A673 (cell line): ENCODE data around the gene PADI3. TPM values are rescaled to one million over a fixed set of nuclear protein-coding genes. Genes with fewer than 3 reads are reported as not detected.

Experiments
- BruUV-seq: library from RNA; stranded (reverse); fragments of 400-500 nt; replicated peaks from 2 replicates; lab custom pipeline; 2021; lab: Mats Ljungman, UMichigan
- CTCF ChIA-PET: fragments of 300-600 bp; sonication (Branson Sonifier 250); formaldehyde crosslinking; loops from one replicate; lab custom pipeline; 2022; ENCODE audit warnings: antibody characterized with exemption; lab: Charles Lee
- POLR2A ChIA-PET: fragments of 300-600 bp; sonication (Branson Sonifier 250); formaldehyde crosslinking; loops from one replicate; lab custom pipeline; 2022; ENCODE audit warnings: antibody characterized with exemption; ENCODE audit not compliant: low non-redundant PET; lab: Charles Lee
- DNase-seq: peaks from one replicate; pipeline ENCODE4 v3.0.0-alpha.2; 2015; ENCODE audit warnings: low spot score
- H3K27ac ChIP-seq: fragments of 200-600 bp; sonication (generic); 2 replicates; pipeline ENCODE4 v1.5.1; 2016; ENCODE audit warnings: mixed run types, low read depth, mild to moderate bottlenecking, mixed read lengths, antibody characterized with exemption, low read length; ENCODE audit not compliant: poor library complexity, severe bottlenecking
- H3K27me3 ChIP-seq: fragments of 200-600 bp; sonication (generic); replicated peaks from 2 replicates; pipeline ENCODE4 v1.6.1; 2017; ENCODE audit warnings: mixed run types, low read depth, mild to moderate bottlenecking, mixed read lengths, antibody characterized with exemption, low read length; ENCODE audit not compliant: insufficient read depth, poor library complexity
- H3K36me3 ChIP-seq: fragments of 200-600 bp; sonication (generic); 2 replicates; pipeline ENCODE4 v1.6.1; 2016; ENCODE audit warnings: mixed run types, mild to moderate bottlenecking, mixed read lengths, antibody characterized with exemption, low read length; ENCODE audit not compliant: insufficient read depth, poor library complexity, severe bottlenecking
- H3K4me1 ChIP-seq: fragments of 200-600 bp; sonication (generic); 2 replicates; pipeline ENCODE4 v1.6.1; 2017; ENCODE audit warnings: mixed run types, mild to moderate bottlenecking, mixed read lengths, antibody characterized with exemption, low read length; ENCODE audit not compliant: insufficient read depth, poor library complexity, severe bottlenecking
- H3K4me3 ChIP-seq: fragments of 200-600 bp; sonication (generic); 2 replicates; pipeline ENCODE4 v1.5.1; 2016; ENCODE audit warnings: low read depth, mixed run types, mild to moderate bottlenecking, mixed read lengths, low read length; ENCODE audit not compliant: poor library complexity, severe bottlenecking
- H3K9me3 ChIP-seq: fragments of 200-600 bp; sonication (generic); 2 replicates; pipeline ENCODE4 v1.6.1; 2016; ENCODE audit warnings: mixed run types, low read depth, mild to moderate bottlenecking, mixed read lengths, antibody characterized with exemption, low read length; ENCODE audit not compliant: poor library complexity, severe bottlenecking
- EZH2 ChIP-seq: fragments of 200-600 bp; sonication (generic); IDR thresholded peaks from 2 replicates; pipeline ENCODE4 v1.6.1; 2017; ENCODE audit warnings: borderline replicate concordance, low read depth, mild to moderate bottlenecking, mixed read lengths, antibody characterized with exemption, low read length; ENCODE audit not compliant: poor library complexity, severe bottlenecking
- intact Hi-C: fragments of 100-400 bp; cut with micrococcal nuclease; formaldehyde crosslinking; loops from one replicate; pipeline ENCODE4 v1.10.0; 2022; ENCODE audit not compliant: unreplicated experiment
- total RNA-seq: library from RNA; stranded (reverse); gene quantifications from 2 replicates; pipeline ENCODE4 v1.2.3, GENCODE V29; 2021
- TF ChIP-seq, protein P1 (sequence below): fragments of 300-800, 200-600 bp; sonication (generic); conservative IDR thresholded peaks from 2 replicates; pipeline ENCODE4 v1.5.1; 2017; ENCODE audit warnings: low read depth, mild to moderate bottlenecking, antibody characterized with exemption, low read length, moderate library complexity, mixed read lengths

Gene PADI3
- total RNA-seq, 1 experiment from 2014 or later = 0.26 TPM

DNA sequence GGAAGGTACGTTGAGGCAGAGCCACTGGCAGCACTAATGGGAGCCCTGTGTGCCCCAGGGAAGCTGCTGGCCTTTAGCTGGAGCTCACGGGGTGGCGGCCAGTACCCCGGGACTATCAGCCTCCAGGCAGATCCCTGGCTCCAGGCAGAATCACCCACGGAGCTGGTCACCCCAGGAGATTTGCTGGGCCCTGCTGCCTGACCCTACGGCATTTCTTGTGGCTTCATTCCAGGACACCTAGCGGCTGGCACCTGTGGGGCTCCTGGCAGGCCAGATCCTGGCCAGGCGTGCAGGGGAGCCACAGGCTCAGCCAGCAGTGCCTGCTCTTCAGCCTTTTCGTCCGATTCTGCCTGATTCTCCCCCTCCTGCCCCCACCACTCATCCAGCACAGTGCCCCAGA, 36.9 kb upstream of the PADI3 start:
- H3K27ac ChIP-seq = peak overlapping the region; percentile 83
- peaks cover 49% of the 10 kb centered on the region for H3K4me1 ChIP-seq
- H3K9me3 ChIP-seq = no peaks in the 10 kb centered on the region
- no peaks in the 10 kb centered on the region for H3K36me3 ChIP-seq
- H3K27me3 ChIP-seq = no peaks in the 10 kb centered on the region
- intact Hi-C loops = no loop called here
- no peak for DNase-seq
- BruUV-seq = no TSS peak
- POLR2A ChIA-PET = no interaction called here
- TF ChIP-seq EZH2 = no peak
- TF ChIP-seq, protein P1, sequence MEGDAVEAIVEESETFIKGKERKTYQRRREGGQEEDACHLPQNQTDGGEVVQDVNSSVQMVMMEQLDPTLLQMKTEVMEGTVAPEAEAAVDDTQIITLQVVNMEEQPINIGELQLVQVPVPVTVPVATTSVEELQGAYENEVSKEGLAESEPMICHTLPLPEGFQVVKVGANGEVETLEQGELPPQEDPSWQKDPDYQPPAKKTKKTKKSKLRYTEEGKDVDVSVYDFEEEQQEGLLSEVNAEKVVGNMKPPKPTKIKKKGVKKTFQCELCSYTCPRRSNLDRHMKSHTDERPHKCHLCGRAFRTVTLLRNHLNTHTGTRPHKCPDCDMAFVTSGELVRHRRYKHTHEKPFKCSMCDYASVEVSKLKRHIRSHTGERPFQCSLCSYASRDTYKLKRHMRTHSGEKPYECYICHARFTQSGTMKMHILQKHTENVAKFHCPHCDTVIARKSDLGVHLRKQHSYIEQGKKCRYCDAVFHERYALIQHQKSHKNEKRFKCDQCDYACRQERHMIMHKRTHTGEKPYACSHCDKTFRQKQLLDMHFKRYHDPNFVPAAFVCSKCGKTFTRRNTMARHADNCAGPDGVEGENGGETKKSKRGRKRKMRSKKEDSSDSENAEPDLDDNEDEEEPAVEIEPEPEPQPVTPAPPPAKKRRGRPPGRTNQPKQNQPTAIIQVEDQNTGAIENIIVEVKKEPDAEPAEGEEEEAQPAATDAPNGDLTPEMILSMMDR = no peak
- CTCF ChIA-PET = no interaction called here
- no peak overlapping the region for H3K4me3 ChIP-seq

DNA sequence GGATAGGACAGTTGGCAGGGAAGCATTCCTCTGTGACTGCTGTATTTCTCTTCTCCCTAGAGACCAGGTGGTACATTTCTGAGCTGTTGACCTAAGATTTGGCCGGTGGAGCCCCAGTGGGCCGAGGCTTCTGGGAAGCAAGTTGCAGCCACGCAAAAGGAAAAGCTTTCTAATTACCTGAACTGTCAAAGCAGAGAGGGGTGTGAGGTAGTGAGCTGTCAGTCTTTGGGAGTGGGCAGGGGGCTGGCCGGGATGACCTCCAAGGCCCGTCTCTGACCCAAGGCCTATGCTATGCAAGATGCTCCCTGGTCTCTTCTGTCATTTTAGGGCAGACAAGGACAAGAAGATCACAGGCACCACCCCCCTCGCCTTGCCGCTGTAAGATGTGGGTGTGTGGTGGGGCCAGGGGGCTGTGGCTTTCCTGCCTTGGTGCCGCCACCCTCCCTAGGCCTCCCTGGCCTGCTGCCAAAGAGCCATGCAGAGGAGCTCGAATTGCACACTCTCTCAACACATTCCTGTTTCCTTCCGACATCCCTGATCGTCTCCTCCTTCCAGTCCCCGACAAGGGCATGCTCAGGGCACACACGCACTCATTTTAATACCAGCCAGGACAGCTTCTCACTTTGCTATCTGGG, 36.3 kb upstream of the PADI3 start:
- ChIA-PET POLR2A (no interaction called here), CTCF (no interaction called here)
- Histone ChIP-seq H3K27me3 (no peaks in the 10 kb centered on the region), H3K27ac (peak overlapping the region; percentile 83), H3K4me3 (no peak overlapping the region), H3K4me1 (peaks cover 43% of the 10 kb centered on the region), H3K9me3 (no peaks in the 10 kb centered on the region), H3K36me3 (no peaks in the 10 kb centered on the region)
- BruUV-seq = no TSS peak
- TF ChIP-seq, protein P1 = no peak
- TF ChIP-seq EZH2 = no peak
- intact Hi-C loops = no loop called here
- DNase-seq = peak; percentile 91

DNA sequence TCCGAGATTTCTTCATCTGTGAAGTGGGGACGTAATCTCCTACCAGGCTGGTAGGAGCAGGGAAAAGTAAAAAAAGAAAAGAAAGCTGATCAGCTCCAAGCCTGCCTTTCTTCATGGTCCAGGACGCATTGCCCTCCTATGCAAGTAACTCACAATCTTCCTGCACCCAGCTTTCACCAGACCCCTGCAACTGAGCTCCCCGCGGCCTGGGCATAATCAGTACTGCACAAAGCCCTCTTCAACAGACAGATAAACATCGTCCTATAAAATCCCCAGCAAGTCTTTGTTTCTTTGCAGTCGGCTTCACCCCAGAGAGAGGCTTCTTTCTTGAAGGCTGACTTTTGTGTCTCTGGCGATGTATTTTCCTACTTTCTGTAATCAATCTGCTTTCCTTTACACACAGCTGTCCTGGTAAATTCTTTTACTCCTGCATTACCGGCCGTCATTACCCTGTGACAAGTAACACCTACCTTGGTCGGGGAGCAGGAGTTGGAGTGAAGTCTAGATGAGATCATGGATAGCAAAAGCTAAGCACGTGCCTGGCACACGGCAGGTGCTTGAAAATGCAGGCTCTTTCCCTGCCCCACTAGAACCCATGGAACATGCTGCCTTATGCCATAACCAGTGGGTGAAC, 35.6 kb upstream of the PADI3 start:
- H3K9me3 ChIP-seq = no peaks in the 10 kb centered on the region
- ChIA-PET CTCF (no interaction called here), POLR2A (no interaction called here)
- BruUV-seq = no TSS peak
- H3K4me3 ChIP-seq = no peak overlapping the region
- peaks cover 36% of the 10 kb centered on the region for H3K4me1 ChIP-seq
- H3K27ac ChIP-seq = peak overlapping the region; percentile 83
- no peaks in the 10 kb centered on the region for H3K27me3 ChIP-seq
- TF ChIP-seq, protein P1 = no peak
- TF ChIP-seq EZH2 = no peak
- DNase-seq = peak; percentile 35
- intact Hi-C loops = no loop called here
- H3K36me3 ChIP-seq = no peaks in the 10 kb centered on the region
